Natural killer cell (primary cell): ENCODE results near the gene SMC6. TPM values are rescaled to one million over a fixed set of nuclear protein-coding genes. Genes with fewer than 3 reads are reported as not detected.

Experiments used
- ATAC-seq, 3 donors: fragments of 150-1000 bp in 2 of 3; fragments of 200-7000 bp in 1 of 3; cut with Tn5 transposase; 1 replicate in 1 of 3; 2 replicates in 2 of 3; pipeline ENCODE4 v1.10.0; 2021; ENCODE audit warnings: mild to moderate bottlenecking in 2 of 3, moderate library complexity in 2 of 3
- DNase-seq, 2 donors: peaks; one replicate each; pipeline versions ENCODE4 v3.0.0 to v3.0.0-alpha.2; 2013 to 2021; ENCODE audit warnings: mixed read lengths in 1 of 2
- H3K27ac ChIP-seq: one replicate; pipeline ENCODE4 v1.5.1; 2013; ENCODE audit warnings: mild to moderate bottlenecking, low read length
- H3K27me3 ChIP-seq: one replicate; pipeline ENCODE4 v1.6.1; 2013; ENCODE audit warnings: low read length; ENCODE audit not compliant: control insufficient read depth, insufficient read depth
- H3K36me3 ChIP-seq: one replicate; pipeline ENCODE4 v1.6.1; 2013; ENCODE audit warnings: low read length; ENCODE audit not compliant: control insufficient read depth, insufficient read depth
- H3K4me1 ChIP-seq: one replicate; pipeline ENCODE4 v1.6.1; 2013; ENCODE audit warnings: low read length; ENCODE audit not compliant: control insufficient read depth, insufficient read depth
- H3K4me3 ChIP-seq: one replicate; pipeline ENCODE4 v1.5.1; 2013; ENCODE audit warnings: low read length
- H3K9me3 ChIP-seq: one replicate; pipeline ENCODE4 v1.6.1; 2013; ENCODE audit warnings: low read length; ENCODE audit not compliant: control insufficient read depth, insufficient read depth
- H3K27ac Mint-ChIP-seq, 2 donors: one replicate each; pipeline ENCODE4 v1.8.0; 2022; ENCODE audit warnings: mild to moderate bottlenecking in 2 of 2, mixed read lengths in 2 of 2, moderate library complexity in 1 of 2
- H3K27me3 Mint-ChIP-seq, 2 donors: one replicate each; pipeline ENCODE4 v1.8.0; 2022; ENCODE audit warnings: low read depth in 2 of 2, mixed read lengths in 2 of 2
- H3K36me3 Mint-ChIP-seq: one replicate; pipeline ENCODE4 v1.8.0; 2022; ENCODE audit warnings: mixed read lengths
- H3K4me1 Mint-ChIP-seq, 2 donors: one replicate each; pipeline ENCODE4 v1.8.0; 2022; ENCODE audit warnings: mixed read lengths in 2 of 2
- H3K4me3 Mint-ChIP-seq: one replicate; pipeline ENCODE4 v1.8.0; 2022; ENCODE audit warnings: mild to moderate bottlenecking, moderate library complexity, mixed read lengths
- H3K9me3 Mint-ChIP-seq, 2 donors: one replicate each; pipeline ENCODE4 v1.8.0; 2022; ENCODE audit warnings: mixed read lengths in 2 of 2
- CTCF ChIP-seq: fragments of 200-600 bp; IDR thresholded peaks from one replicate; pipeline ENCODE4 v1.8.0; 2022; ENCODE audit warnings: antibody characterized with exemption
- WGBS: methylation state at CpG from one replicate; pipeline ENCODE4 v1.1.7; 2013; ENCODE audit warnings: missing lambda C conversion rate; ENCODE audit not compliant: insufficient coverage; 5-methylcytosine and 5-hydroxymethylcytosine counted together
- intact Hi-C: fragments of 100-400 bp; cut with micrococcal nuclease; formaldehyde crosslinking; loops from one replicate; pipeline ENCODE4 v1.14.2; 2022
- total RNA-seq, 4 donors: library from RNA; stranded (reverse); fragments of 120-200 nt in 1 of 4; gene quantifications; one replicate each; pipeline versions ENCODE4 v1.2.3 to v1.2.4, GENCODE V29; 2013 to 2022

The SMC6 gene
- total RNA-seq, 3 donors from 2014 or later (not counting 1 experiment from before 2014, with no cell fraction given): 14.0 to 22.3 (median 20.6) TPM

DNA sequence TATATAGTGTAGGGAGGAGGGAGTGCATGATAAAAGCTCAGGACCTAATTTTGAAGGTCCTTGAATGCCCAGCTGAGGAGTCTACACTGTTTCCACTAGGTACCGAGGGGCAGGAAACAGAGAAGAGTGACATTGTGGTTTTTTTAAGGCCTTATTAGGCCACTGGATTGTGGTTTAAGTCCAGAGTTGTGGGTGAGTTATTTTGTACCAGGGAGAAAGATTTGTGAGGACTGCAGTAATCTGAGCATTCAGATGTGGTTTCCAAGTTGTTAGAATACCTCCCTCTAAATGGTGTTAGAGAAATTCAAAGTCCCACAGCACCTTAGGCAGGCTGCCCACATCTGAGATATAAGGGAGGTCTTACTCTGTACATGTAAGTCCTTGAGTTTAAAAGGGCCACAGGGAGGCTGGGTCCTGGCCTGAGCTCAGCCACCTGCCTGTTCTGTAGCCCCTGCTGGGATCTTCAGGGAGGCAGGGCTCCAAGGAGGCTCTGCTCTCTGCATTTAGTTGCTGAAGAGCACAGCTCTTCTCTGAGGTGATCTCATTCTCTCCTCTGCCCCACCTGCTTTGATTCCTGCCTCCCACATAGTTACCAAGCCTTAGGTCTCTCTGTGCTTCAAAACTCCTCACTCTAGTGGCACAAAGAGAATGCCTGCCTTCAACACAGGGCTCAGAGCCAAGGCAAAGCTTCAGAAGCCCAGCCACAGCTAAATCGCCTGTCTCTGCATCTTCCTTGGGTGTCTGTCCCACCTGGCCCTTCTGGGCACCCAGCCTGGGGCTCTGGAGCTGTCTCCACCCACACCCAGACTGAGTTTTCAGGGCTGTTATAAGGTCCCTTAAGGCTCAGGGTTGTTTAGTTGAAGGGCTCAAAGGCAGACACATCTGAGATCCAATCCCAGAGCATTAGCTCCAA lies 125.0 kb downstream of the SMC6 start:
- H3K27ac Mint-ChIP-seq: no peak overlapping the region
- TF ChIP-seq CTCF: no peak
- 27% methylated on average over 2 of the region's 2 CpGs for WGBS
- ATAC-seq: no peak
- peaks cover 0 to 11% of the 10 kb centered on the region in 2 donors for H3K4me1 Mint-ChIP-seq
- Histone ChIP-seq H3K9me3 (no peaks in the 10 kb centered on the region), H3K4me1 (peaks cover 5% of the 10 kb centered on the region), H3K4me3 (no peak overlapping the region), H3K36me3 (no peaks in the 10 kb centered on the region), H3K27me3 (no peaks in the 10 kb centered on the region), H3K27ac (no peak overlapping the region)
- H3K27me3 Mint-ChIP-seq: peaks cover 0 to 6% of the 10 kb centered on the region in 2 donors
- DNase-seq: no peak
- intact Hi-C loops: no loop called here
- no peaks in the 10 kb centered on the region for H3K36me3 Mint-ChIP-seq
- no peaks in the 10 kb centered on the region for H3K9me3 Mint-ChIP-seq
- no peak overlapping the region for H3K4me3 Mint-ChIP-seq

DNA sequence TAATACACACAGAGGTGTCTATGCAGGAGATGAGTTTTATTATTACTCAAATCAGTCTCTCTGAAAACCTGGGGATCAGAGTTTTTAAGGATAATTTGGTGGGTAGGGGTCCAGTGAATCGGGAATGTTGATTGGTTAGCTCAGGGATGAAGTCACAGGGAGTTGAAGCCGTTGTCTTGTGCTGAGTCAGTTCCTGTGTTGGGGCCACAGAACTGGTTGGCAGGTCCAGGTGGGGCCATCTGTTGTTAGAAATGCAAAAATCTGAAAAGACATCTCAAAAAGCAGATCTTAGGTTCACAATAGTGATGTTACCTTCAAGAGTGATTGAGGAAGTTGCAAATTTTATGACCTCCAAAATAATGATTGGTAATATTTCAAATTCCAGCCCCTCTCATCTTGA lies 126.2 kb downstream of the SMC6 start:
- Mint-ChIP-seq H3K4me1 (peaks cover 0 to 11% of the 10 kb centered on the region in 2 donors), H3K36me3 (no peaks in the 10 kb centered on the region), H3K27me3 (peaks cover 0 to 6% of the 10 kb centered on the region in 2 donors), H3K4me3 (no peak overlapping the region), H3K27ac (no peak overlapping the region), H3K9me3 (no peaks in the 10 kb centered on the region)
- H3K27ac ChIP-seq: no peak overlapping the region
- intact Hi-C loops: no loop called here
- DNase-seq (no peak), ATAC-seq (no peak)
- no peaks in the 10 kb centered on the region for H3K36me3 ChIP-seq
- 39% methylated on average over 2 of the region's 2 CpGs for WGBS
- peaks cover 5% of the 10 kb centered on the region for H3K4me1 ChIP-seq
- H3K4me3 ChIP-seq: no peak overlapping the region
- H3K27me3 ChIP-seq: no peaks in the 10 kb centered on the region
- TF ChIP-seq CTCF: no peak
- H3K9me3 ChIP-seq: no peaks in the 10 kb centered on the region

DNA sequence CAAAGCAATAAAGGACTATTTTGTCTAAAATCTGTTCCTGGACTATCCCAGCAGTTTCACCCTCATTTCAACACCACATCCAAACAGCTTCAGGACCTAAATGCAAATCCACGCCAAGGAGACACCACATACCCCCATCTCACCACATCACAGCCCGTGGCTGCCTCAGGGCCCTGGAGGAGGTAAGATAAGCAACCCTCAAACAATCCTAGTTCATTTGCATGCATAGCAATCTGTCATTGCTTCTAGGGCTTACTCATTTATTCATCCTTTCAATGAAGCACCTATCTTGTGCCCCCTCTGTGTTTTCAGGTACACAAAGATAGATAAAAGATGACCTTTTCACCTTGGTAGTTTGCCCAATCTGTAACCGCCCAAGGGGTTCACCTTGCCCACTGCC lies 126.6 kb downstream of the SMC6 start:
- Mint-ChIP-seq H3K27me3 (peaks cover 0 to 6% of the 10 kb centered on the region in 2 donors), H3K4me1 (peaks cover 0 to 11% of the 10 kb centered on the region in 2 donors), H3K36me3 (no peaks in the 10 kb centered on the region), H3K9me3 (no peaks in the 10 kb centered on the region), H3K27ac (no peak overlapping the region), H3K4me3 (no peak overlapping the region)
- H3K27me3 ChIP-seq: no peaks in the 10 kb centered on the region
- no peak overlapping the region for H3K4me3 ChIP-seq
- WGBS: 45% methylated on average over 3 of the region's 3 CpGs
- DNase-seq (no peak), ATAC-seq (no peak)
- H3K36me3 ChIP-seq: no peaks in the 10 kb centered on the region
- peaks cover 5% of the 10 kb centered on the region for H3K4me1 ChIP-seq
- H3K27ac ChIP-seq: no peak overlapping the region
- no peak for TF ChIP-seq CTCF
- intact Hi-C loops: no loop called here
- no peaks in the 10 kb centered on the region for H3K9me3 ChIP-seq
